ENCODE data around the gene DND1.
"Not testable (repeated sequence)": the region's sequence is repeated elsewhere in the genome, so short reads cannot be mapped to it uniquely, and the experiment has no call there.

DND1 gene

DNA sequence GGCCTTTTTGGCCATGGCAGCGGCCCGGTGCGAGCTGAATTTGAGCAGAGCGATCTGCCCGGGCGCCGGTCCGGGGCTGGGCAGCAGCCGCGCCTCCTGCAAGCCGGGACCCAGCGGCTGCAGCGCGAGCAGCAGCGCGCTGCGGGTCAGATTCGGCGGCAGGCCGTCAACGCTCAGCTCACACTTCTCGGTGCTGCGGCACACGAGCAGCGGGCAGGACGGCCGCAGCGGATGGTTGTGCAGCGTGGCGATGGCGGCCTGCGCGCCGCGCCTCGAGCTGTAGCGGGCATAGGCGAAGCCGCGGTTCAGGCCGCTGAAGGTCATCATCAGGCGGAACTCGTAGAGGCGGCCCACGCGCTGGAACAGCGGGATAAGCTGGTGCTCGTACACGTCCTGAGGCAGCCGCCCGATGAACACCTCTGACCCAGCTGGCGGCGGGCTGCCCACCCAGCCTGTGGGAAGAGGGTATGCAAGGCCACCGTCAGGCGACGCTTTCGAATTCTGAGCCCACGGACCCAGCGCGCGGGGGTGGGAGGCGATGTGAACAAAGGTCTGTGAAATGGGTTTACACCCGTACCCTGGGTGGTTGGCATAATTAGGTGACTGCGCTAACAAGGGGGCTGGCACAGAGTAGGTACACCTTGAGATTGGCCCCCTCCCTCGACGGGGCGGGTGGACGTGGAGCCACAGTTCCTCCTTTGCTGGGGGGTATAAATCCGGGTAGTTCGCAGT is 755 bp downstream of the DND1 start:
- DNase-seq (ENCODE audit: low read depth in 3 of 3): no peak

DNA sequence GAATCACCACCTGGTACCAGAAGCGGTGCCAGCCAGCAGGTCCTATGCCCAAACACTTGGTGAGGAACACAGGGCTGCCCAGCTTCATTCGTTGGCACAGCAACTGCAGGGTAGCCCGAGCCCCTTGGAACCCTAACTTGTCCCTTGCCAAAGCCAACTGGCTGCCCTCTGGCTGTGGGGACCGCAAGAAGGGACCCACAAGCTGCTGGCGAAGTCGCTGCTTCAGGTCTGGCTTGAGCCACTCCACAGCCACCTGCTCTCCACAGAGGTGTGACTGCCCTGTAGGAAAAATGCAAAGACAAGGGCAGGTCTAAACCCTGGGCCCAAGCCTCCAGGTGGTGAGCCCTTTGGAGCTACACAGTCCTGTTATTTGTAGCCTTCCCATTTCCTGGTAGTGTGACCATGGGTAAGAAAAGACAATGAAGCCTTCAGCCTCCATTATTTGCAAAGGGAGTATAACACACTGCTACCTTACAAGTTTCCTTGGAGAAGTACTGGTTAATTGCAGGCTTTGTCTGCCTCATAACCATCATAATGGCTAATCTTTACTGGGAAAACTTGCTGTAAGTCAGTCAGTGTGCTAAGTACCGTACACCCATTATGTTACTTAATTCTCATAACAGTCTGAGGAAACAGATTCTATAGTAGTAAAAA is 1.8 kb downstream of the DND1 start:
- DNase-seq (ENCODE audit: low read depth in 3 of 3): no peak

DNA sequence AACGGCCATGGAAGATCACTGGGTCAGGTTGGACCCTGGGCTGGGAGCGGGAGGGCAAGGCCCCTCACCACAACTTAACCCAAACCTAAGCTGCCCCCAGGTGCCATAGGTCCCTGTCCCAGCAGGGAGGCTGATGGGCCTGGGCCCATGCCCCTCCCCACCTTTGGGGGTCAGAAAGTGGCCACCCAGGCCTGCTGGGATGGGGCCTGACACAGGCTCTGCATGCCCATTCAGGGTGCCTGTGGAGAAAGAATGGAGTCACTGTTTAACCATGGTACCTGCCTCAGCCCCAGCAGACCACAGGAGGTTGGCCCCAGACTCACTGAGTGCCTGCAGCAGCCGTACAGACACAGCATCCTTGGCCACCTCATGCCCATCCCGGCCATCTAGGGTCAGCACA is 2.3 kb downstream of the DND1 start:
- DNase-seq (ENCODE audit: low read depth in 3 of 3): not testable (repeated sequence)

DNA sequence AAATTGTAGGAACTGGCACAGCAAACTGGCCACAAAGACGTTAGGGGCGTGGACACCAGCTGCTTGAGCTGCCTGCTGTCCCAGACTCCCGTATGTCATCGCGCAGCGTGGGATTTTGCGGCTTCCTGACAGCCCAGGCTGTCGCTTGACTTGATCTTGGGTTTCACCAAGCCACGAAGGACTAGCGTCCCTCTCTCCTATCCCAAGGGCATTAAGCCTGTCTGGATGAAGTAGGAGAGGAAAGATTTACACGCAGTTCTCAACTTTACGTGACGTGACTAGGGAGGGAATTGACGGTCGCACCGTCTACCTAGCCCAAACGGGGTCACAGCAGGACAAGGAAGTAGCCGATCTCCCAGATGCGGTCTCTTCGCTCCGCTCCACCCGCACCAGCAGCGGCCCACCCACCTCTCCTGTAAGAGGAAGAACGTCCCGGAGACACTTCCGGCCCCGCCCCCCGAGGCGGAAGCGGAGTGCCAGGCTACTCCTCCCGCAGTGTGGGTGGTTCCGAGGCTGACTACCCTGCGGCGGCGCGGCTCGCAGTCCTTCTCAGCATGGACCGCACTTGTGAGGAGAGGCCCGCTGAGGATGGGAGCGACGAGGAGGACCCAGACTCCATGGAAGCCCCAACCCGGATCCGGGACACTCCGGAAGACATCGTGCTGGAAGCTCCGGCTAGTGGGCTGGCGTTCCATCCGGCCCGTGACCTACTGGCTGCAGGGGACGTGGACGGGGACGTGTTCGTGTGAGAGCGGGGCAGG is 8.8 kb downstream of the DND1 start, which contains the start of gene WDR55:
WDR55 (plus strand) TSS at position 546 of the 761 bp plus-strand sequence; CDS start at position 555, 9 bp downstream.
- peak; percentile 90 to 92 (median 91) for DNase-seq (ENCODE audit: low read depth in 3 of 3)

DNA sequence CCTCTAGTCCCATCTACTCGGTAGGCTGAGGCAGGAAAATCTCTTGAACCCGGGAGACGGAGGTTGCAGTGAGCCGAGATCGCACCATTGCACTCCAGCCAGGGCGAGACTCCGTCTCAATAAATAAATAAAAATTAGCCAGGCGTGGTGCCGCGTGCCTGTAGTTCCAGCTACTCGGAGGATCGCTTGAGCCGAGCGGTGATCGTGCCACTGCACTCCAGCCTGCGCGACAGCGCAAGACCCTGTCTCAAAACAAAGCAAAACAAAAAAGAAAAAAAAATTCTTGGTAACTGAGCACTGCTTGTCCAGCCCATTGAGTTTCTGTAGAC is 9.4 kb downstream of the DND1 start:
- DNase-seq (ENCODE audit: low read depth in 3 of 3): no peak

DNA sequence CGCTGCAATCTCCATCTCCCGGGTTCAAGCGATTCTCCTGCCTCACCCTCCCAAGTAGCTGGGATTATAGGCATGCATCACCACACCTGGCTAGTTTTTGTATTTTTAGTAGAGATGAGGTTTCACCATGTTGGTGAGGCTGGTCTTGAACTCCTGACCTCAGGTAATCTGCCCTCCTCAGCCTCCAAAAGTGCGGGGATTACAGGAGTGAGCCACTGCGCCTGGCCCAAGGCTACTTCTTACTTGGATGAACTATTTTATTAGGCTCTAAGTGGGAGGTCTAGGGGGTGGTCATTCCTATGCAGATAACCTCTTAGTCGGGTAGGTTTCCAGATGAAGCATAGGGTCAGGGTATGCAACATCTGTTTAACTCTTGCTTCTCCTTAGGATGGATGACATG is 13.0 kb downstream of the DND1 start:
- not testable (repeated sequence) for DNase-seq (ENCODE audit: low read depth in 3 of 3)

DNA sequence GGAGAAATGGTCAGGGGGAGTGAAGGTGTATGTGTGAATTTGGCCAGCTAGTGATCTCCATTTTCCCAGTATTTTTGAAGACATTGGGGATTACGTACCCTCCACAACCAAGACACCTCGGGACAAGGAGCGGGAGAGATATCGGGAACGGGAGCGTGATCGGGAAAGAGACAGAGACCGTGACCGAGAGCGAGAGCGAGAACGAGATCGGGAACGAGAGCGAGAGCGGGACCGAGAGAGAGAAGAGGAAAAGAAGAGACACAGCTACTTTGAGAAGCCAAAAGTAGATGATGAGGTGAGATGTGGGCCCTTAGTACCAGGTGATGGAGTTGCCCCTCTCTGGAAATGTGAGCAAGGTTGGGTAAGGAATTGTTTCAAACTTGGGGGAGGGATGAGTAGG is 14.5 kb downstream of the DND1 start:
- DNase-seq (ENCODE audit: low read depth in 3 of 3): no peak

DNA sequence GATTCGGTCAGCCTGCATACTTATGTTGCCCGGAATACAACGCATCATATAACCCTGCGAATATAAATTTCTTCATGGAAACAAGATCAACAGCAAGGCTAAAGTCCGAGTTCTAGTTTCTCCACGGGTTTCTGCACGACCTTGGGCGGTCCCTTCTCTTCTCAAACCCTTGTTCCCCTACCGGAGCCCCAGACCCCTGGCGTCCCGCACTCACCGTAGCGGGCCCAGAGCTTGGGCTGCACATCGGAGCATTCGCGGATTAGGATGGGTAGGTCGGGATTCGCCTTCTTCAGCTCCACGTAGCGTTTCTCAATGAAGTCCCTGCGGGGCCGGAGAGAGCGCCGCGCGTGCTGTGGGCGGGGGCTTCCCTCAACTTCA is 26.3 kb downstream of the DND1 start:
- DNase-seq (ENCODE audit: low read depth in 3 of 3): no peak

DNA sequence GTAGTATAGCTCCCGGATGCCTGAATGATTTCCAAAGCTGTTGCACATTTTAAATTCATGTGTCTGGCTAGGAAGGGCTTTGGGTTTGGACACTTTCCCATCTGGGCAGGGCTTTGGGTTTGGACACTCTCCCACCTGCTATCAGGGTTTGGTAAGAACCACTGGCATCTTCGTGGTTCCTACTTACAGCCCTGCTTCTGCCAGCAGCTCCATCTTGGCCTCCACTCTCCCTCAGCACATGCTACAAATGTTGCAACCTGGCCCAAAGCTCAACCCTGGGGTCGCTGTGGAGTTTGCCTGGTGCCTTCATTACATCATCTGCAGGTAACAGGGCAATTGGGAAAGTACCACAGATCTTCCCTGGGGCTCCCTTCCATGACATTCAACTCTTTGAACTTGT is 30.7 kb downstream of the DND1 start:
- no peak for DNase-seq (ENCODE audit: low read depth in 3 of 3)

DNA sequence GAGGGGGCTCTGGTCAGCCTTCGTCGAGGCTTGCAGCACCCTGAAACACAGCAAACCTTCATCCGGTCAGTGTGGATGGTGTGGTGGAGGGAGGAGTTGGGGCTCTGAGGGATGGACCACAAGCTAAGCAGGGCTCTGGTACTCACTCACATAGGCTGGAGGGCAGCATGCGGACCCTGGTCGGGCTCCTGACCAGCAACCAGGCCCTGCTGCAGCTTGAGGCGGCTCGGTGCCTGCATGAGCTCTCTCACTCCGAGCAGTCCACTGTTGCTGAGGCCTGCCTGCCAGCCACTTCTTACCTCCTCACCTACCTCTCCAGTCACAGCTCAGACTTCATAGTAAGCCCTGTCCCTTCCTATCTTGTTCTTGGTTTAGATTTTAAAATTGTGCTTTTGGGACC is 31.7 kb downstream of the DND1 start:
- DNase-seq (ENCODE audit: low read depth in 3 of 3): no peak

DNA sequence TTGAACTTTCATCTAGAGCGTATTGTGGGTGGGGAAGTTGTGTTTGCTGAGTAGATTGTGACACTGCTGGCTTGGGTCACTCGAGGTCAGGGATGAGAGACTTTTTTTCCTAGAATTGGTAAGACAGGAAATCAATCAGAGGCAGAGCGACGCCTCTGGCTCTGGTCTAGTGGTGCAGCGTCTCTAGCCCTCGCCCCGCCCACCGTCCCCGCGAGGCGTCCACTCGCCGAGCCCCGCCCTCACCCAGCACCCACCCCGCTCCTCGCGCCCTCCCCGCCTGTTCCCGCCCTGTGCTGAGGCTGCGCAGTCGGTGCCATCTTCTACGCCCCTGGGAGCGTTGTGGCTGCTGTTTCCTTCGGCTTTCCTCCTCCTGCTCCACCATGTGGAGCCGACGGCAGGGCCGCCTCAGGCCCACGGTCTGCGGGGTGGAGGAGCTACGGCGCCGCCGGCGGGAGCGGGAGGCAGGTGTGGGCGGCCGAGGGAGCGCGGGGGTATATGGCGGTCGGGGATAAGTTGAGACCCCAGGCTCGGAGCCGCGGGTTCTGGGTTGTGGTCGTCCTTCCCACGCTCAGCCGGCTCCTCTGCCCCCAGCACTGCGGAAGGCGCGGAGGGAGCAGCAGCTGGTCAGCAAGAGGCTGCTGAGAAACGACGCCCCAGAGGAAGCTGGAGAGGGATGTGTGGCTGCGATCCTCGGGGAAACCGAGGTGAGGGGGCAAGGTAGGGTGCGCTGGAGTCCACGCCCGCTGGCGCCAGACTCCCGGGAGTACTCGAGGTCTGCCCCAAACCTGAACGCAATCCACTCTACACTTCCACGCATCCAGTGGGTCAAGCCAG is 34.0 kb downstream of the DND1 start, which contains the start of gene TMCO6:
TMCO6 (plus strand) TSS at position 304 of the 834 bp plus-strand sequence; CDS start at position 381, 77 bp downstream.
- peak; percentile 92 to 97 (median 94) for DNase-seq (ENCODE audit: low read depth in 3 of 3)

DNA sequence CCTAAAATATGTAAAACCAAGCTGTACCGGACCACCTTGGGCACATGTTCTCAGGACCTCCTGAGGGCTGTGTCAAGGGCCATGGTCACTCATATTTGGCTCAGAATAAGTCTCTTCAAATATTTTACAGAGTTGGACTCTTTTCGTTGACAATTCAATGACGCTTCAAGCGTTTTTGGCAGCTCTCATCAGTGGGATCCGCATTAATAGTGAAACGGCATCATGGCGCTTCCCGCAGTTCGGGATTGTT is 34.6 kb downstream of the DND1 start:
- DNase-seq (ENCODE audit: low read depth in 3 of 3): not testable (repeated sequence)

DNA sequence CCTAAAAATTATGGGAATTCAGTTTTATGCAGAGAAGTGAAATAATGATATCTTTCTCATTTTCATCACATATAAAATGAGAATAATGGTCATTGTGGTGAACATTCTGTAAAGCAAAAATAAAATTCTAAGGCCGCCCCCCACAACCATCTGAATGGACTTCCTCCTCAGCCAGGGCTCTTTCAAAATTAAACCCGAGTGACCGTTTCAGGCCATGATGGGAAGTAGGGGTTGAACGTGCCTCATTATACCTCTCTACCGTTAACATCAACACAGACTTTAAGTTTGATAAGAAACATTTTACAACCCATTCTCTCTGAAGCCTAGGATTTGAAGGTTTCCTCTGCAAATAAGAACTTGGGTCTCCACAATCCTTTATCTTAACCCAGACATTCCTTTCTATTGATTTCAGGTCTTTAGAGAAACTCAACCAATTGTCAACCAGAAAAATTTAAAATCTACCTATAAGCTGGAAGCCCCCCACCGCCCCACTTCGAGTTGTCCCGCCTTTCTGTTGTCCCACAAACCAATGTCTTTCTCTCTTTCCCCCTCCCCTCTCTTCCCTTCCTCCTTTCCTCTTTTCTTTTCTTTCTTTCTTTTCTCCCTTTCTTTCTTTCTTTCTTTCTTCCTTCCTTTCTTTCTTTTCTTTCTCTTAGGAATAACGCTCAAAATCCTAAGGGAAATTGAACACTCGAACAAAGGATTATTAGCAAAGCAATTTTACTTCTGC is 35.8 kb downstream of the DND1 start:
- no peak for DNase-seq (ENCODE audit: low read depth in 3 of 3)

DNA sequence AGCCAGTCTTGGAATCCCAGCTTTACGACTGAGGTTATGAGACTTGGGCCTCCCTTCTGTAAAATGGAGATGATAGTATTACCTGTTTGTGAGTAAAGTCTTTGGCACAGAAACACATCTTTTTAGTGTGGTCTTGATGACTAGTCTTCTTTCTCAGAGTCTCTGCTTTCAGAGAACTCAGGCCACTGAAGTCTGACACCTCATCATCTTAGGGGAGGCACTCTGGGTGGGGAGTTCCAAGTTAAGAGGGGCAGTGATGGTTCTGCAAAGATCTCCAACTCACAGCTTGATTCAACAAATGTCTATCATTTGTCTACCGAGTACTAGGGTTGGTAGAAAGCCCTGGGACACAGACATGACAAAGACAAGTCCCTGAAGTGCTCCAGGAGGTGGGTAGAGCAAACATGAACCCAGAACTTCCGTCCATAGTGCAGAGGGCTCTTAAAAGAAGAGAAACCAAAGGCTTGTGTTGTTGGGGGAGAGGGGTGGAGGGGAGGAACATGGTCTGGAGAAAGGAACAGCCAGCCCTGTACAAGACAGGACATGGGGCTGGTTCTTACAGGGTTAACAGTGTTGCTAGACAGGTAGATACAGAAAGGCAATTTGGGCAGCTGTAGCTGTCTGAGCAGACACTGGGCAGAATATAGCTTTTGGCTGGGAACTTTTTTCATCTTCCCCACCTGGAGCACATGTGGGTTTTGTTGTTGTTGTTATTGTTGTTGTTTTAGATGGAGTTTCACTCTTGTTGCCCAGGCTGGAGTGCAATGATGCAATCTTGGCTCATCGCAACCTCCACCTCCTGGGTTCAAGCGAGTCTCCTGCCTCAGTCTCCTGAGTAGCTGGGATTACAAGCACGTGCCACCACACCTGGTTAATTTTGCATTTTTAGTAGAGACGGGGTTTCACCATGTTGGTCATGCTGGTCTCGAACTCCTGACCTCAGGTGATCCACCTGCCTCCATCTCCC is 37.8 kb downstream of the DND1 start:
- DNase-seq (ENCODE audit: low read depth in 3 of 3): no peak

DNA sequence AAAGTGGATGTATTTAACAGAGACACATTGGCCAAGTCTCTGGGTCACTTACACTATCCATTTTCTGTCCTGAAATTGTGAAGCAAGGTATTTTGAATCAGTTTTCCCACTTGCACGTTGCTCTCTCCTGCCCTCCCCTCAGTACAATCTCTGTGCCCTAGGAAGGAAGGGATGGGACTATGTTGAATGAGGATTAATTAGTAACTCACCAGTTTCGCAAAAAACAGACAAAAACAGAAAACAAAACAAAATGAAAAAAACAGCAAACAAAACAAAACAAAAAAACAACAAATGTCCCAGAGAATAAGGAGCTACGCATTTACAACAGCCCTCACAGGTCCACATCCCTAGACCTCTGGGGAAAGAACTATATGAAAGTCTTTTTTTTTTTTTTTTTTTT is 39.3 kb downstream of the DND1 start:
- no peak for DNase-seq (ENCODE audit: low read depth in 3 of 3)

DNA sequence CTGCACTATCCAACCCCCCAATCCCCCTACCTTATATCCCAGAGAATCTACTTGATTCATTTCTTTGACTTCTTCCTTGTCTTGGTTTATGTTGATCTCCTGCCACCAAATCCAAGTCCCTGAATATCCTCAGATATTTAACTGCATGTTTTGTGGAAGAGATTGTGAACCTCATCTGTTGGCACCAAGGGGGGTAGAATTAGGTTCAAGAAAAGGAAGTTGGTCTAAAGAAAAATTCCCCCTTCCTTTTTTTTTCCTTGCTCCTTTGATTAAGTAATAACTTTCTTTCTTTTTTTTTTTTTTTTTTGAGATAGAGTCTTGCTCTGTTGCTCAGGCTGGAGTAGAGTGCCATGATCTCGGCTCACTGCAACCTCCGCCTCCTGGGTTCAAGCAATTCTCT is 39.9 kb downstream of the DND1 start:
- no peak for DNase-seq (ENCODE audit: low read depth in 3 of 3)

DNA sequence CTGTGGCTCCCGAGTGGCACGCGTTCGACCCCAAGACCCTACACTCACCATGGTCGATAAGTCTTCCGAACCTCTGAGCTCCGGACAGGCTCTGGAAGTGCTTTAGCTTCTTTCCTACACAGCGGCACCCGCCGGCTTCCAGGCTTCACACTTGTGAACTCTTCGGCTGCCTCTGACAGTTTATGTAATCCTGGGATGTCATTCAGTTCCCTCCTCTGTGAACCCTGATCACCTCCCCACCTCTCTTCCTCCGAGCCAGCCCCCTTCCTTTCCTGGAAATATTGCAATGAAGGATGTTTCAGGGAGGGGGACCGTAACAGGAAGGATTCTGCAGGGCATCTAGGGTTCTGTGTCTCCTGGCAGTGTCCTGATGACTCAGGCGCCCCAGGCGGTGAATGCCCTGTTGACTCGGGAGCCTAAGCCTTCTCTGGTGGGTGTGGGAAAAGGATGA is 40.3 kb downstream of the DND1 start, which contains the start of gene CD14:
CD14 (minus strand) TSS at position 155 of the 451 bp plus-strand sequence; CDS start at position 51, 104 bp downstream.
- DNase-seq (ENCODE audit: low read depth in 3 of 3): no peak

DNA sequence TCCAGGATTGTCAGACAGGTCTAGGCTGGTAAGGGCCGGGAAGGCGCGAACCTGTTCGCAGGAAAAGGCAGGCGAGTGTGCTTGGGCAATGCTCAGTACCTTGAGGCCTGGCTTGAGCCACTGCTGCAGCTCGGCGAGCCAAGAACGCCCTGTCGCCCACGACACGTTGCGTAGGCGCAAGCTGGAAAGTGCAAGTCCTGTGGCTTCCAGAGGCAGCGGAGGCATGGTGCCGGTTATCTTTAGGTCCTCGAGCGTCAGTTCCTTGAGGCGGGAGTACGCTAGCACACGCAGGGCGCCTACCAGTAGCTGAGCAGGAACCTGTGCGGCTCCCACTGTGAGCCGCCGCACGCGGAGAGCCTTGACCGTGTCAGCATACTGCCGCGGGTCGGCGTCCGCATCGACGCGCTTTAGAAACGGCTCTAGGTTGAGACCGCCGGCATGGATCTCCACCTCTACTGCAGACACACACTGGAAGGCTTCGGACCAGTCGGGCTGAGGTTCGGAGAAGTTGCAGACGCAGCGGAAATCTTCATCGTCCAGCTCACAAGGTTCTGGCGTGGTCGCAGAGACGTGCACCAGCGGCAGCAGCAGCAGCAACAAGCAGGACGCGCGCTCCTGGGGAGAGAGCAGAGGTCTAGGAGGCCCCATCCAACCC is 40.9 kb downstream of the DND1 start:
- DNase-seq (ENCODE audit: low read depth in 3 of 3): peak in 2 of 3 experiments; percentile 17 to 27

DNA sequence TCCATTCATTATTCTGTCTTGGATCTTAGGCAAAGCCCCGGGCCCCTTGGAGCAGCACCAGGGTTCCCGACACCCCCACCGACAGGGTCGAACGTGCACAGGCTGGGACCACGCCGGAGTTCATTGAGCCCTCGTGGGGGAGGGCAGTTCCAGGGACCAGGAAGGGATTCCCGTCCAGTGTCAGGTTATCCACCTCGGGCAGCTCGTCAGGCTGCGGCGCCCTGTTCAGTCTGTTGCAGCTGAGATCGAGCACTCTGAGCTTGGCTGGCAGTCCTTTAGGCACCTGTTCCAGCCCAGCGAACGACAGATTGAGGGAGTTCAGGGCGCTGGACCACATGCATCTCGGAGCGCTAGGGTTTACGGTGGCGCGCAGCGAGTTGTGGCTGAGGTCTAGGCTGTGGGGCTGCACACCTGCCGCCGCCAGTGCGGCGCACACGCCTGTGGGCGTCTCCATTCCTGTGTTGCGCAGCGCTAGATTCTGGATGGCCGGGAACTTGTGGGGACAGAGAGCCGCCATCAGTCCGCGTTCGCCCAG is 41.5 kb downstream of the DND1 start:
- no peak for DNase-seq (ENCODE audit: low read depth in 3 of 3)

Data from stimulated activated CD4-positive, alpha-beta T cell treated with anti-CD3 and anti-CD28 coated beads, TNF-alpha, amount 100 ng/mL, for 4 hours (primary cell).